ENCODE measurements around the gene TMEM138.

Gene TMEM138

DNA sequence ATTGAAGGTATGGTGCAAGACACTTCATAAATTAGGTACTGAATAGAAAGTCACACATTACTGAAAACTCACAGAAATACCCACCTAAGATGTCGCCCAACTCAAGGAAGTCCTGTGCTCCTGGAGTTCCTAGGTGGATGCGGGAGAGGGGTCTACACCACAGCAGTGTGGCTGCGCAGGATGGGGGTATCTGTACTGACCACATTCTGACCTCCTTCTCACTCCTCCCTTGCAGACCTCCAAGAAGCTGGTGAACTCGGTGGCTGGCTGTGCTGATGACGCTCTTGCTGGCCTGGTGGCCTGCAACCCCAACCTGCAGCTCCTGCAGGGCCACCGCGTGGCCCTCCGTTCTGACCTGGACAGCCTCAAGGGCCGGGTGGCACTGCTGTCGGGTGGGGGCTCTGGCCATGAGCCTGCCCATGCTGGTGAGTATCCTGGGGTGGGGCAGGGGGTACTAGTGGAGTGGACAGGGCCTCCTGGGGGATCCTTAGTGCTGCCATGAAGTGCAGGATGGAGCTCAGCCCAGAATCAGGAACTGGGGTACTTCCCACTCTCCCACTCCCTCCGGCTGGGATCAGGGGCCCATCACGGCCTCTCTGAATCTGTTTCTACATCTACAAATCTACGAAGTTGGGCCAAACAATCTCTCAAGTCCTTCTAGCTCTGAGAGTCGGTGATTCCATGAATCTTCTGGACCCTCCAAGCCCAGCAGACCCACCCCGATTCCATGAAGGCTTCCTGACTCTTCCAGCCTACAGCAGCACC is 24.3 kb upstream of the TMEM138 start:
- TF ChIP-seq, protein P1, sequence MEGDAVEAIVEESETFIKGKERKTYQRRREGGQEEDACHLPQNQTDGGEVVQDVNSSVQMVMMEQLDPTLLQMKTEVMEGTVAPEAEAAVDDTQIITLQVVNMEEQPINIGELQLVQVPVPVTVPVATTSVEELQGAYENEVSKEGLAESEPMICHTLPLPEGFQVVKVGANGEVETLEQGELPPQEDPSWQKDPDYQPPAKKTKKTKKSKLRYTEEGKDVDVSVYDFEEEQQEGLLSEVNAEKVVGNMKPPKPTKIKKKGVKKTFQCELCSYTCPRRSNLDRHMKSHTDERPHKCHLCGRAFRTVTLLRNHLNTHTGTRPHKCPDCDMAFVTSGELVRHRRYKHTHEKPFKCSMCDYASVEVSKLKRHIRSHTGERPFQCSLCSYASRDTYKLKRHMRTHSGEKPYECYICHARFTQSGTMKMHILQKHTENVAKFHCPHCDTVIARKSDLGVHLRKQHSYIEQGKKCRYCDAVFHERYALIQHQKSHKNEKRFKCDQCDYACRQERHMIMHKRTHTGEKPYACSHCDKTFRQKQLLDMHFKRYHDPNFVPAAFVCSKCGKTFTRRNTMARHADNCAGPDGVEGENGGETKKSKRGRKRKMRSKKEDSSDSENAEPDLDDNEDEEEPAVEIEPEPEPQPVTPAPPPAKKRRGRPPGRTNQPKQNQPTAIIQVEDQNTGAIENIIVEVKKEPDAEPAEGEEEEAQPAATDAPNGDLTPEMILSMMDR (IDR thresholded peaks at IDR 0.05; ENCODE audit: extremely low read depth, missing control alignments) = no peak

DNA sequence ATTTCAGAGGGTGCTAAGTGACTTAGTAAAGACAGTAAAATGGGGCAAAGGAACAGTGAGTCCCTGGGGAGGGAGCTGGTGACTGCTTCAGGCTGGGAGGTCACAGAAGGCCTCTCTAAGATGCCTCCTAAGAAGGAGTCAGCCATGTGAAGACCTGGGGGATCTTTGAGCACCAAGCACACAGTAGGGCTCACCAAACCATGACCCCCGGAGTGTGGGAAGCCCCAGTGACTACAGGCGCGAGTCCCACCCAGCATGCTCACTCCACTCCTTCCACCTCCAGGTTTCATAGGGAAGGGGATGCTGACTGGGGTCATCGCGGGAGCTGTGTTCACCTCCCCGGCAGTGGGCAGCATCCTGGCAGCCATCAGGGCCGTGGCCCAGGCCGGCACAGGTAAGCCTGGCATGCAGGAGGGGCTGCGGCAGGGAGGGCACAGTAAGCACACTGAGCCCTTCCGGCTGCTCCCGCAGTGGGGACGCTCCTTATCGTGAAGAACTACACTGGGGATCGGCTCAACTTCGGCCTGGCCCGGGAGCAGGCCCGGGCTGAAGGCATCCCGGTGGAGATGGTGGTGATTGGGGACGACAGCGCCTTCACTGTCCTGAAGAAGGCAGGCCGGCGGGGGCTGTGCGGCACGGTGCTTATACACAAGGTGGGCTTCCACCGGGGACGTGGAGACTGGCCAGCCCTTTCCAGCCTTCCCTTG is 23.2 kb upstream of the TMEM138 start:
- TF ChIP-seq, protein P1 (IDR thresholded peaks at IDR 0.05; ENCODE audit: extremely low read depth, missing control alignments) = no peak
- DNase-seq (ENCODE audit: low spot score) = no peak

More for the DNA sequence above, 24.3 kb upstream of the TMEM138 start:
- no peak for DNase-seq (ENCODE audit: low spot score)

DNA sequence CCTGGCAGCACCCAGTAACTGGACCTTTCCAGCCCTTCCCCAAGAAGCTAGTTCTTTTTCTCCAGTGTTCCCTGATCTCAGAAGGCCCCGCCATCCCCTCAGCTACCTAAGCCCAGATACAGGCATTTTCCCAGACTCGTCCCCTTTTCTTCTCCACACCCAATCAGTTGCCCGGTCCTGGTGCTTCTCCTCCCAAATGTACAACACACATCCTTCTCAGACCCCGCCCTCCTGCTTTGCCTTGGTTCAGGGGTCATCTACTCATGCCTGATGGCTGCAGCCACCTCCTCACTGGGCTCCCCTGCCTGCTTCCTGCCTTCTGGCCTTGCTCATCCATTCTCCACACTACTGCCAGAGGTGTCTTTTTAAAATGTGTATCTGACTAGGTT is 22.7 kb upstream of the TMEM138 start:
- TF ChIP-seq, protein P1 (IDR thresholded peaks at IDR 0.05; ENCODE audit: extremely low read depth, missing control alignments) = no peak
- no peak for DNase-seq (ENCODE audit: low spot score)

DNA sequence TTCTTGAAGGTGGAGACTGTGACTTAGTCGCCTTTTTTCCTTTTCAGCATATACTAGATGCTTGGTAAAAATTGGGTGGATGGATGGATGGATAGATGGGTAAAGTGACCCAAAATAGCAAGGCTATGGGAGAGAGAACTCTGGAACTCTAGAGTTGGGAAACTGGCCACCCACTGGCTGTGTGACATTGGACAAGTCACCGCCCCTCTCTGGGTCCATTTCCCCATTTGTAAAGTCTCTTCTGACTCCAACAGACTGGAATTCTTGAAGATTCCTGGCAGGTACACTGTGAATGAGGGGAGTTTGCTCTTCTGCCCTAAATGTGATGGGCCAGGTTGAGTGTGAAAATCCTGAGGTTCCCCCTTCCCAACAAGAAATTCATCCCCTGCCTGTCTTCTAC is 21.2 kb upstream of the TMEM138 start:
- DNase-seq (ENCODE audit: low spot score) = no peak
- TF ChIP-seq, protein P1 (IDR thresholded peaks at IDR 0.05; ENCODE audit: extremely low read depth, missing control alignments) = no peak

DNA sequence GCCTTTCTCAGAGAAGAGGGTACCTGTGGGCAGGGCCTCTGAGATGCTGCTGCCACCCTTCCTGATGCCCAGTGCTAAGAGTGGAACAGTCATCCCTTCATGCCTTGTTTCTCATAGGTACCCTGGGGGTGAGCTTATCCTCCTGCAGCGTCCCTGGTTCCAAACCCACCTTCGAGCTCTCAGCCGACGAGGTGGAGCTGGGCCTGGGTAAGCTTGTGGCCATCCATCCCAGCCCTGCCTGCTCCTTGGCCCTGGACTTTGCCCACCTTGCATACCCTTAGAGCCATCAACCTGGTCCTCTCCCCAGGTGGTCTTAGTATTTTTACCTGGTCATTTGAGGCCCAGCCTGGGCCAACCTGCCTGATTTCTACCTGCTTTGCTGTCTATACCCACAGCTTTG is 20.5 kb upstream of the TMEM138 start:
- no peak for DNase-seq (ENCODE audit: low spot score)
- TF ChIP-seq, protein P1 (IDR thresholded peaks at IDR 0.05; ENCODE audit: extremely low read depth, missing control alignments) = no peak

DNA sequence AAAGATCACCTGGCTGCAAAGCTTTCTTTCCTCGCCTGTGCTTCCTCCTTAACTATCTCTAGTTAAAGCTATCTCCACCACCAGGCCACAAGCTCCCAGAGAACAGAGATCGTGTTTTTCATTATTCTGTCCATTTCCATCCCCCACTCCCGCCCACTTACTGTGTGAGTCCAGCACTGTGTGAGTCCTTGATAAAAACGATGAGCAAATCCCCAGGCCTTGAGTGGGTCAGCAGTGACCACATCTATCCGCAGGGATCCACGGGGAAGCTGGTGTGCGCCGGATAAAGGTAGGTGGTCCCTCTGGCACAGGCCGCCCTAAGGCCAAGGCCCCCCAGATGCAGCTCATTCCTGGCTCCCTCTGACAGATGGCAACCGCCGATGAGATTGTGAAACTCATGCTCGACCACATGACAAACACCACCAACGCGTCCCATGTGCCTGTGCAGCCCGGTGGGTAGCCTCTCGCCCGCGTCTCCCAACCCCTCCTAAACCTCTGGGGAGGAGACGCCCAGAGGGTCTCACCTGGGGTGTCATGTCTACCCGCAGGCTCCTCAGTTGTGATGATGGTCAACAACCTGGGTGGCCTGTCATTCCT is 19.9 kb upstream of the TMEM138 start:
- DNase-seq (ENCODE audit: low spot score) = no peak
- TF ChIP-seq, protein P1 (IDR thresholded peaks at IDR 0.05; ENCODE audit: extremely low read depth, missing control alignments) = no peak
